ENCODE measurements around the gene CYBB.
A peak's percentile ranks its signal among the peaks of the same experiment; 100 is the strongest.

CYBB gene

DNA sequence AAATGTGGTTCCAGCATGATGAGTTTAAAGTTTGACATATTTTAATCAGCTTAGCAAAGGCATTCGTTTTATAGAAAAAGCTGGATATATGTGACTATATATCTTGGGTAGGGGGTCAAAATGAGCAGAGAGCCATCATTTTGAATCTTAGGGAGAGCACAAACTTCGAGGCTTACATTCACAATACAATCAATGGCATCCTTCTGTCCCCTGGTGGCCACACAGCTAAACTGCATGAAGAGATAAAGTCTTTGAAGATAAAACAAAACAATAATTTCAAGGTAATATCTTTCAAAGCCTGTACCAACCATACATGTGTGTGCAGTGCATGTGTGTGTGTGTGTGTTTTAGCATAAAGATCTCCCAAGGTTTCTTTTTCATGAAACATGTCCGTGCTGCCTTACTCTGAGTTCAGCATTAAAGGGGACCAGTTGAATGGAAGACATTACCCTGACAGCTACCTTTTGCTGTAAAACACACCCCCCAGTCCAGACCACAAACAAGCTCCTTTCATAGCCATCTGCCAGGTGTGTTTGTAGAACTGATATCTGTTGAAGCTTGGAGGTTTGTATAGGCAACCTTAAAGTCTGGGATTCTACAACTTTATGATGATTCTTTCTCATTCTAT is 45.5 kb downstream of the CYBB start:
- no peak overlapping the region for H3K27ac ChIP-seq (ENCODE audit: insufficient read depth in 1 of 2, low read depth in 1 of 2, low read length in 2 of 2, poor library complexity in 1 of 2, severe bottlenecking in 2 of 2)
- peaks cover 0 to 10% (median 6%) of the 10 kb centered on the region in 4 experiments for H3K4me1 ChIP-seq (ENCODE audit: control extremely low read depth in 1 of 4, control insufficient read depth in 4 of 4, insufficient read depth in 4 of 4, low read length in 3 of 4)
- POLR2A ChIA-PET: interaction anchor here (0.6 kb wide), 1 partner anchor 10 kb away, joined by 3 read pairs; no protein-coding TSS in a partner anchor
- no peak overlapping the region for H3K4me3 ChIP-seq (ENCODE audit: control insufficient read depth in 1 of 7, extremely low read depth in 1 of 7, insufficient read depth in 4 of 7, low read depth in 2 of 7, low read length in 6 of 7)
- DNase-seq: peak; percentile 39 to 72 (median 61)
- CTCF ChIA-PET: interaction anchor here (0.7 to 6.8 kb wide), 20 partner anchors 8 to 348 kb away, joined by 3 to 152 read pairs (median 4); no protein-coding TSS in a partner anchor
- H3K9me3 ChIP-seq (ENCODE audit: control extremely low read depth in 1 of 5, control insufficient read depth in 4 of 5, insufficient read depth in 2 of 5, low read depth in 1 of 5, low read length in 4 of 5): no peaks in the 10 kb centered on the region
- WGBS (ENCODE audit: insufficient coverage): 0% methylated on average over 1 of the region's 3 CpGs
- no peaks in the 10 kb centered on the region for H3K36me3 ChIP-seq (ENCODE audit: control insufficient read depth in 4 of 4, insufficient read depth in 4 of 4, low read length in 3 of 4)
- no peaks in the 10 kb centered on the region for H3K27me3 ChIP-seq (replicated peaks in 2 of 5; ENCODE audit: control insufficient read depth in 4 of 5, insufficient read depth in 5 of 5, low read length in 4 of 5)

DNA sequence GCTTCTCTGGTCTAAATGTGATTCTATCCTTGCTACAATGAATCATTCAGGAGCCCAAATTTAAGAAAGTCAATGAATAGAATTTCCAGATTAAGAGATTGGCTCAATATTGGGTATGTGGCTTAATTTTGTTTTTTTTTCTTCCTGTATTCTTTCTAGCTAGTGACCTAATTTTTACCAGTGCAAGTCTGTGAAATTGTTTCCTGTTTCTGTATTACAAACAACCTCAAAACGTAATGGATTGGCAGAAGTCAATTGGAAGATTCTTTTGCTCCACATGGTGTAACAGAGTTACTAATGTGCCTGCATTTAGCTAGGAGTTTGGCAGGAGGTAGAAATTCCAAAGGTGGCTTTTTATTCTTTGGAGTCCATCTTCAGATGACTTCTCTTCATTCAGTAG is 49.9 kb downstream of the CYBB start:
- Histone ChIP-seq H3K4me3 (ENCODE audit: control insufficient read depth in 1 of 7, extremely low read depth in 1 of 7, insufficient read depth in 4 of 7, low read depth in 2 of 7, low read length in 6 of 7) (no peak overlapping the region), H3K27me3 (replicated peaks in 2 of 5; ENCODE audit: control insufficient read depth in 4 of 5, insufficient read depth in 5 of 5, low read length in 4 of 5) (no peaks in the 10 kb centered on the region), H3K4me1 (ENCODE audit: control extremely low read depth in 1 of 4, control insufficient read depth in 4 of 4, insufficient read depth in 4 of 4, low read length in 3 of 4) (peaks cover 0 to 5% (median 3%) of the 10 kb centered on the region in 4 experiments), H3K9me3 (ENCODE audit: control extremely low read depth in 1 of 5, control insufficient read depth in 4 of 5, insufficient read depth in 2 of 5, low read depth in 1 of 5, low read length in 4 of 5) (no peaks in the 10 kb centered on the region), H3K36me3 (ENCODE audit: control insufficient read depth in 4 of 4, insufficient read depth in 4 of 4, low read length in 3 of 4) (no peaks in the 10 kb centered on the region), H3K27ac (ENCODE audit: insufficient read depth in 1 of 2, low read depth in 1 of 2, low read length in 2 of 2, poor library complexity in 1 of 2, severe bottlenecking in 2 of 2) (no peak overlapping the region)
- no peak for DNase-seq
- CTCF ChIA-PET: interaction anchor here (1.6 kb wide), 1 partner anchor 67 kb away, joined by 3 read pairs; no protein-coding TSS in a partner anchor
- WGBS (ENCODE audit: insufficient coverage): no CpG with 5 or more reads among the region's 1 CpG
- POLR2A ChIA-PET: no interaction called here

DNA sequence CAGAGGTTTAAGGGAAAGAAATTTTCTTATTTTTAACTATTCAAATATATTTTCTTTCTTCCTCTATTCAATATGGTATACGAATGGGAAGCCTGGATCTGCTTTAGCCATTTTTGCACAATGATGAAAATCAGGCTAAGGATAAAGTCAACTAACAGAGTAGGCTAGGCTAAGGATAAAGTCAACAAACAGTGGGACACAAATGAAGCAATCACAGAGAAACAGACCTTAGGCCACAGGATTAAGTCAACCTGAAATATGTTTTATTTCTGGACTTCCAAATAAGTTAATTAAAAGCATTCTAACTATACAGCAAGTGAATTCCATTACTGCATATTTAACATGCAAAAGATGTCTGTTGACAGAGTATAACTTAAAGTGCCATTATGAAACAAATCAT is 50.5 kb downstream of the CYBB start:
- no CpG with 5 or more reads among the region's 1 CpG for WGBS (ENCODE audit: insufficient coverage)
- ChIA-PET POLR2A (no interaction called here), CTCF (interaction anchor here (1.6 kb wide), 1 partner anchor 67 kb away, joined by 3 read pairs; no protein-coding TSS in a partner anchor)

DNA sequence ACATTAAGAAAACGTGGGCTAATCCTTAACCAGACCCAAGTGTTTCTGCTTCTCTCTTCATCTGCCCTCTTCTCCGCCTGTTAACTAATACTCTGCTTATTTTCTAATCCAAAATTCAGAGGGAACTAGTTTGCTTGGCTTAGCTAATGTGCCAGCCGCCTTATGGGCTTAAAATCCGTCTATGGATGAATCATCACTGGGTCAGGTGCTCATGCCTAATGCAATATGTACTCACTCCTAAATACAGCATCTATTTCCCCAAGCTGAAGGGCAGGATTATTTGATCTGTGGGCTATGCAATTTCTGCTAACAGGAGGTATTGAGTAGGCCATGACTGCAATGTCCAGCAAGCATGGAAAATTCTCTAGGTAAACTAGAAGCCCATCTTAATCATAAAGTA is 55.1 kb downstream of the CYBB start:
- CTCF ChIA-PET: no interaction called here
- POLR2A ChIA-PET: no interaction called here
- Histone ChIP-seq H3K36me3 (ENCODE audit: control insufficient read depth in 4 of 4, insufficient read depth in 4 of 4, low read length in 3 of 4) (no peaks in the 10 kb centered on the region), H3K9me3 (ENCODE audit: control extremely low read depth in 1 of 5, control insufficient read depth in 4 of 5, insufficient read depth in 2 of 5, low read depth in 1 of 5, low read length in 4 of 5) (no peaks in the 10 kb centered on the region), H3K4me1 (ENCODE audit: control extremely low read depth in 1 of 4, control insufficient read depth in 4 of 4, insufficient read depth in 4 of 4, low read length in 3 of 4) (peaks cover 0 to 1% (median 0%) of the 10 kb centered on the region in 4 experiments), H3K27me3 (replicated peaks in 2 of 5; ENCODE audit: control insufficient read depth in 4 of 5, insufficient read depth in 5 of 5, low read length in 4 of 5) (no peaks in the 10 kb centered on the region), H3K27ac (ENCODE audit: insufficient read depth in 1 of 2, low read depth in 1 of 2, low read length in 2 of 2, poor library complexity in 1 of 2, severe bottlenecking in 2 of 2) (no peak overlapping the region), H3K4me3 (ENCODE audit: control insufficient read depth in 1 of 7, extremely low read depth in 1 of 7, insufficient read depth in 4 of 7, low read depth in 2 of 7, low read length in 6 of 7) (no peak overlapping the region)
- DNase-seq: no peak
- 77% methylated on average over 4 of the region's 4 CpGs for WGBS (ENCODE audit: insufficient coverage)

More for the DNA sequence above, 50.5 kb downstream of the CYBB start:
- no peaks in the 10 kb centered on the region for H3K9me3 ChIP-seq (ENCODE audit: control extremely low read depth in 1 of 5, control insufficient read depth in 4 of 5, insufficient read depth in 2 of 5, low read depth in 1 of 5, low read length in 4 of 5)
- H3K4me1 ChIP-seq (ENCODE audit: control extremely low read depth in 1 of 4, control insufficient read depth in 4 of 4, insufficient read depth in 4 of 4, low read length in 3 of 4): peaks cover 0 to 1% (median 0%) of the 10 kb centered on the region in 4 experiments
- no peaks in the 10 kb centered on the region for H3K36me3 ChIP-seq (ENCODE audit: control insufficient read depth in 4 of 4, insufficient read depth in 4 of 4, low read length in 3 of 4)
- no peak overlapping the region for H3K27ac ChIP-seq (ENCODE audit: insufficient read depth in 1 of 2, low read depth in 1 of 2, low read length in 2 of 2, poor library complexity in 1 of 2, severe bottlenecking in 2 of 2)
- no peaks in the 10 kb centered on the region for H3K27me3 ChIP-seq (replicated peaks in 2 of 5; ENCODE audit: control insufficient read depth in 4 of 5, insufficient read depth in 5 of 5, low read length in 4 of 5)
- H3K4me3 ChIP-seq (ENCODE audit: control insufficient read depth in 1 of 7, extremely low read depth in 1 of 7, insufficient read depth in 4 of 7, low read depth in 2 of 7, low read length in 6 of 7): no peak overlapping the region
- no peak for DNase-seq

DNA sequence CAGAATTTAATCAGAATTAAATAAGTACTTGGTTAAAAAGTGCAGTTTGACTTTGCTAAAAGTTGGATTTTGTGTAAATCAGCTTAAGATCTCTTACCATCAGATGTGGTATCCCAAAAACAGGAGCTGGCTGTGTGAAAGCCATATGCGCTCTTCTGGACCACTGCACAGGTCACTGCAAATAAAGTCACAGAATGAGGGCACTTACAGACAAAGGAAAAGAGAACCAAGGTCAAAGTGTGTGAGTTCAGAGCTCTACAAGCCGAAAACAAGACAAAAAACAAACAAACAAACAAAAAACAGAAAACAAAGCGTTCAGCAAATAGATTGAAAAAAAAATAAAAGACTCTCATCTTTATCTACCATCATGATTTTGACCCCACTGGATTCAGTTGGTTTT is 61.1 kb downstream of the CYBB start:
- H3K36me3 ChIP-seq (ENCODE audit: control insufficient read depth in 4 of 4, insufficient read depth in 4 of 4, low read length in 3 of 4): no peaks in the 10 kb centered on the region
- no peak overlapping the region for H3K4me3 ChIP-seq (ENCODE audit: control insufficient read depth in 1 of 7, extremely low read depth in 1 of 7, insufficient read depth in 4 of 7, low read depth in 2 of 7, low read length in 6 of 7)
- H3K4me1 ChIP-seq (ENCODE audit: control extremely low read depth in 1 of 4, control insufficient read depth in 4 of 4, insufficient read depth in 4 of 4, low read length in 3 of 4): no peaks in the 10 kb centered on the region
- ChIA-PET POLR2A (no interaction called here), CTCF (no interaction called here)
- DNase-seq: no peak
- H3K27me3 ChIP-seq (replicated peaks in 2 of 5; ENCODE audit: control insufficient read depth in 4 of 5, insufficient read depth in 5 of 5, low read length in 4 of 5): peaks cover 0 to 3% (median 0%) of the 10 kb centered on the region in 5 experiments
- no peak overlapping the region for H3K27ac ChIP-seq (ENCODE audit: insufficient read depth in 1 of 2, low read depth in 1 of 2, low read length in 2 of 2, poor library complexity in 1 of 2, severe bottlenecking in 2 of 2)
- H3K9me3 ChIP-seq (ENCODE audit: control extremely low read depth in 1 of 5, control insufficient read depth in 4 of 5, insufficient read depth in 2 of 5, low read depth in 1 of 5, low read length in 4 of 5): no peaks in the 10 kb centered on the region
- 72% methylated on average over 2 of the region's 3 CpGs for WGBS (ENCODE audit: insufficient coverage)

DNA sequence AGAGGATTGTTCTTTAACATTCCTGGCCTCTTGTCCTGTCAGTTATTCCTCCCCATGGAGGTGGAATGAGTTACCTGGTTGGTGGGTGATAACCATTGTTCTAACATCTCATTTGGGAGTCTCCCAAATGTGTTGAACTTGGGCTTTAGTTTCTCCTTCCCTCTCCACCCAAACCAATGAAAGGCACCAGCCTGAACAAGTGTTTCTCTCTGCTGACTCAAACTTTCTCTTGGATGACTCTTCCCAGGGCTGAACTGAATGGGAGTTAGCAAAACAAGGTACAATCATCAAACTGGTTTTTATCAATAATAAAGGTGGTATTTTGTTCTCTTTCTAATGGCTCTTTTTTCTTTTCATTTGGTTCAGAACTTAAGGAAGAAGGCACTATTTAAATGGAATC is 64.8 kb downstream of the CYBB start:
- H3K4me3 ChIP-seq (ENCODE audit: control insufficient read depth in 1 of 7, extremely low read depth in 1 of 7, insufficient read depth in 4 of 7, low read depth in 2 of 7, low read length in 6 of 7): no peak overlapping the region
- peaks cover 0 to 4% (median 3%) of the 10 kb centered on the region in 4 experiments for H3K4me1 ChIP-seq (ENCODE audit: control extremely low read depth in 1 of 4, control insufficient read depth in 4 of 4, insufficient read depth in 4 of 4, low read length in 3 of 4)
- no peak for DNase-seq
- CTCF ChIA-PET: no interaction called here
- POLR2A ChIA-PET: no interaction called here
- H3K27me3 ChIP-seq (replicated peaks in 2 of 5; ENCODE audit: control insufficient read depth in 4 of 5, insufficient read depth in 5 of 5, low read length in 4 of 5): peaks cover 0 to 3% (median 0%) of the 10 kb centered on the region in 5 experiments
- no peaks in the 10 kb centered on the region for H3K36me3 ChIP-seq (ENCODE audit: control insufficient read depth in 4 of 4, insufficient read depth in 4 of 4, low read length in 3 of 4)
- H3K9me3 ChIP-seq (ENCODE audit: control extremely low read depth in 1 of 5, control insufficient read depth in 4 of 5, insufficient read depth in 2 of 5, low read depth in 1 of 5, low read length in 4 of 5): no peaks in the 10 kb centered on the region
- no peak overlapping the region for H3K27ac ChIP-seq (ENCODE audit: insufficient read depth in 1 of 2, low read depth in 1 of 2, low read length in 2 of 2, poor library complexity in 1 of 2, severe bottlenecking in 2 of 2)

DNA sequence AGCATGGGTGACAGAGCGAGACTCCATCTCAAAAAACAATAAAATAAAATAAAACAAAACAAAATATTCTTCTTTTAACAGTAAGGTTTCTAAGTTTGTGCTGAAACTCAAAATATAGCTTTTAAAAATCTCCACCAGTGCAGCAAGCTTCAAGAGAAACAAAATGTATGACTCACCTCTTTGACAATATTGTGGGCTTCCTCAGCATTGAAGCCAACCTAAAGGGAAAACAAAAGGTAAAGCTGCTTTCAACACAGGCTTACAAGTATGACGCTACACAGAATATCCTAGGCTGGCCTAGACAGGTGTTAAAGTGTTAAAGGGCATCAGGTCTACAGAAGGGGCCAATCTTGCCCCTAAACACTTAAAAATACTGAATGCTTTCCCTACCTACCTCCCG is 66.3 kb downstream of the CYBB start:
- H3K27me3 ChIP-seq (replicated peaks in 2 of 5; ENCODE audit: control insufficient read depth in 4 of 5, insufficient read depth in 5 of 5, low read length in 4 of 5): peaks cover 0 to 2% (median 0%) of the 10 kb centered on the region in 5 experiments
- peak in 2 of 3 donors; percentile 30 to 41 for DNase-seq
- ChIA-PET POLR2A (no interaction called here), CTCF (no interaction called here)
- 80% methylated on average over 1 of the region's 3 CpGs for WGBS (ENCODE audit: insufficient coverage)
- no peak overlapping the region for H3K27ac ChIP-seq (ENCODE audit: insufficient read depth in 1 of 2, low read depth in 1 of 2, low read length in 2 of 2, poor library complexity in 1 of 2, severe bottlenecking in 2 of 2)
- no peaks in the 10 kb centered on the region for H3K36me3 ChIP-seq (ENCODE audit: control insufficient read depth in 4 of 4, insufficient read depth in 4 of 4, low read length in 3 of 4)
- H3K4me1 ChIP-seq (ENCODE audit: control extremely low read depth in 1 of 4, control insufficient read depth in 4 of 4, insufficient read depth in 4 of 4, low read length in 3 of 4): peaks cover 0 to 4% (median 3%) of the 10 kb centered on the region in 4 experiments
- H3K4me3 ChIP-seq (ENCODE audit: control insufficient read depth in 1 of 7, extremely low read depth in 1 of 7, insufficient read depth in 4 of 7, low read depth in 2 of 7, low read length in 6 of 7): peak overlapping the region in 1 of 7 experiments; percentile 80
- H3K9me3 ChIP-seq (ENCODE audit: control extremely low read depth in 1 of 5, control insufficient read depth in 4 of 5, insufficient read depth in 2 of 5, low read depth in 1 of 5, low read length in 4 of 5): no peaks in the 10 kb centered on the region

Data from common myeloid progenitor, CD34-positive (primary cell).